GM12878 (cell line): Measurements from ENCODE around the gene ARL6IP5. TPM values are rescaled to one million over a fixed set of nuclear protein-coding genes. Genes with fewer than 3 reads are reported as not detected.

ENCODE experiments used
- ASH2L ChIP-seq: fragments of 300-600, 200-600 bp; sonication (generic); IDR thresholded peaks from 2 replicates; pipeline ENCODE4 v1.6.1; 2017; ENCODE audit warnings: low read depth, mild to moderate bottlenecking, borderline replicate concordance
- BHLHE40 ChIP-seq, 2 experiments: fragments of 450-650 bp in 1 of 2; IDR thresholded peaks; 2 replicates each; pipeline ENCODE4 v1.6.1; 2011 to 2017; ENCODE audit warnings: low read depth in 2 of 2, borderline replicate concordance in 1 of 2, improper control_type of control experiment in 1 of 2, low read length in 1 of 2, mild to moderate bottlenecking in 1 of 2
- FOS ChIP-seq: IDR thresholded peaks from 3 replicates; pipeline ENCODE4 v1.6.1; 2011; ENCODE audit warnings: borderline replicate concordance; ENCODE audit not compliant: insufficient read length; ENCODE audit errors: extremely low read depth
- RCOR1 ChIP-seq: conservative IDR thresholded peaks from 2 replicates; pipeline ENCODE4 v1.6.1; 2012; ENCODE audit warnings: low read depth, low read length, improper control_type of control experiment
- SKIL ChIP-seq: fragments of 450-650 bp; IDR thresholded peaks from 2 replicates; pipeline ENCODE4 v1.6.1; 2017; ENCODE audit warnings: mild to moderate bottlenecking, low read depth, inconsistent platforms; ENCODE audit not compliant: poor library complexity, severe bottlenecking
- SMARCA5 ChIP-seq: fragments of 450-650 bp; IDR thresholded peaks from 2 replicates; pipeline ENCODE4 v1.6.1; 2017; ENCODE audit warnings: mild to moderate bottlenecking
- STAT1 ChIP-seq: fragments of 450-650 bp; conservative IDR thresholded peaks from 2 replicates; pipeline ENCODE4 v1.6.1; 2014; ENCODE audit warnings: antibody characterized with exemption, mild to moderate bottlenecking
- SUZ12 ChIP-seq: fragments of 200-600 bp; sonication (generic); IDR thresholded peaks from one replicate; pipeline ENCODE4 v1.6.1; 2018; ENCODE audit warnings: antibody characterized with exemption, mild to moderate bottlenecking; ENCODE audit not compliant: unreplicated experiment
- TAF1 ChIP-seq: IDR thresholded peaks from 2 replicates; pipeline ENCODE4 v1.6.1; 2011; ENCODE audit warnings: mild to moderate bottlenecking, low read depth, low read length, borderline replicate concordance
- USF2 ChIP-seq: IDR thresholded peaks from 2 replicates; pipeline ENCODE4 v1.6.1; 2011; ENCODE audit warnings: low read depth, low read length, improper control_type of control experiment, borderline replicate concordance
- ZBTB4 ChIP-seq: fragments of 450-650 bp; formaldehyde crosslinking; IDR thresholded peaks from 2 replicates; pipeline ENCODE4 v1.4.0; 2022; ENCODE audit warnings: mild to moderate bottlenecking, moderate library complexity
- ZNF384 ChIP-seq: IDR thresholded peaks from 2 replicates; pipeline ENCODE4 v1.6.1; 2012; ENCODE audit warnings: low read depth, mild to moderate bottlenecking, low read length, improper control_type of control experiment, borderline replicate concordance
- polyA plus RNA-seq, 11 experiments: library from polyadenylated mRNA; depleted of rRNA in 4 of 11; unstranded in 6 of 11; stranded (reverse) in 5 of 11; fragments of >200 nt; fragmentation: Nextera tagmentation in 4 of 11; fragmentation: Illumina TruSeq in 1 of 11; extraction: Ambion mirVana in 4 of 11; extraction: Trizol in 1 of 11; gene quantifications; 1 replicate in 1 of 11; 2 replicates in 10 of 11; pipeline versions ENCODE4 v1.2.1 to v1.2.3, GENCODE V29; 2011 to 2016; ENCODE audit warnings: inconsistent platforms in 2 of 11, missing spikeins in 2 of 11, low read depth in 1 of 11
- total RNA-seq, 4 experiments: library from RNA; depleted of rRNA in 3 of 4; stranded (reverse); fragments of >200 nt in 3 of 4; fragmentation: Illumina TruSeq in 1 of 4; extraction: Trizol in 1 of 4; gene quantifications; 2 replicates each; pipeline versions ENCODE4 v1.2.1 to v1.2.3, GENCODE V29; 2013 to 2021
- TF ChIP-seq, protein P1 (sequence below): fragments of 450-650 bp; IDR thresholded peaks from 2 replicates; pipeline ENCODE4 v1.6.1; 2017; ENCODE audit warnings: mild to moderate bottlenecking, moderate library complexity
- TF ChIP-seq, protein P2 (sequence below): IDR thresholded peaks from 2 replicates; pipeline ENCODE4 v1.6.1; 2012; ENCODE audit warnings: low read depth, low read length, improper control_type of control experiment
- TF ChIP-seq, protein P3 (sequence below): fragments of 150-350 bp; IDR thresholded peaks from 2 replicates; pipeline ENCODE4 v1.6.1; 2014; ENCODE audit warnings: mild to moderate bottlenecking, low read depth, low read length

Gene ARL6IP5
- total and polyA plus RNA-seq, 10 of the 15 experiments (the other 5 are each of a cell fraction or from before 2014, with no cell fraction given) = 78.2 to 310 (median 148) TPM

- TF ChIP-seq SKIL (peak; percentile 70), BHLHE40 (IDR thresholded peaks at IDR 0.05; ENCODE audit: borderline replicate concordance in 1 of 2, low read depth in 2 of 2, low read length in 1 of 2) (peak in 1 of 2 experiments; percentile 66; a peak in 1 of 4 replicates), SUZ12 (no peak), ZNF384 (no peak; the same call in 1 of the 2 replicates), RCOR1 (0 out of 2 replicates have a peak, but pooled peaks have one; percentile 32), TAF1 (peak; percentile 72; the same call in 1 of the 2 replicates), ZBTB4 (CRISPR knock-in tag) (no peak), STAT1 (no peak), USF2 (no peak), FOS (no peak), ASH2L (no peak), SMARCA5 (no peak)
- TF ChIP-seq, protein P1, sequence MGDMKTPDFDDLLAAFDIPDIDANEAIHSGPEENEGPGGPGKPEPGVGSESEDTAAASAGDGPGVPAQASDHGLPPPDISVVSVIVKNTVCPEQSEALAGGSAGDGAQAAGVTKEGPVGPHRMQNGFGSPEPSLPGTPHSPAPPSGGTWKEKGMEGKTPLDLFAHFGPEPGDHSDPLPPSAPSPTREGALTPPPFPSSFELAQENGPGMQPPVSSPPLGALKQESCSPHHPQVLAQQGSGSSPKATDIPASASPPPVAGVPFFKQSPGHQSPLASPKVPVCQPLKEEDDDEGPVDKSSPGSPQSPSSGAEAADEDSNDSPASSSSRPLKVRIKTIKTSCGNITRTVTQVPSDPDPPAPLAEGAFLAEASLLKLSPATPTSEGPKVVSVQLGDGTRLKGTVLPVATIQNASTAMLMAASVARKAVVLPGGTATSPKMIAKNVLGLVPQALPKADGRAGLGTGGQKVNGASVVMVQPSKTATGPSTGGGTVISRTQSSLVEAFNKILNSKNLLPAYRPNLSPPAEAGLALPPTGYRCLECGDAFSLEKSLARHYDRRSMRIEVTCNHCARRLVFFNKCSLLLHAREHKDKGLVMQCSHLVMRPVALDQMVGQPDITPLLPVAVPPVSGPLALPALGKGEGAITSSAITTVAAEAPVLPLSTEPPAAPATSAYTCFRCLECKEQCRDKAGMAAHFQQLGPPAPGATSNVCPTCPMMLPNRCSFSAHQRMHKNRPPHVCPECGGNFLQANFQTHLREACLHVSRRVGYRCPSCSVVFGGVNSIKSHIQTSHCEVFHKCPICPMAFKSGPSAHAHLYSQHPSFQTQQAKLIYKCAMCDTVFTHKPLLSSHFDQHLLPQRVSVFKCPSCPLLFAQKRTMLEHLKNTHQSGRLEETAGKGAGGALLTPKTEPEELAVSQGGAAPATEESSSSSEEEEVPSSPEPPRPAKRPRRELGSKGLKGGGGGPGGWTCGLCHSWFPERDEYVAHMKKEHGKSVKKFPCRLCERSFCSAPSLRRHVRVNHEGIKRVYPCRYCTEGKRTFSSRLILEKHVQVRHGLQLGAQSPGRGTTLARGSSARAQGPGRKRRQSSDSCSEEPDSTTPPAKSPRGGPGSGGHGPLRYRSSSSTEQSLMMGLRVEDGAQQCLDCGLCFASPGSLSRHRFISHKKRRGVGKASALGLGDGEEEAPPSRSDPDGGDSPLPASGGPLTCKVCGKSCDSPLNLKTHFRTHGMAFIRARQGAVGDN = peak; percentile 81
- TF ChIP-seq, protein P2, sequence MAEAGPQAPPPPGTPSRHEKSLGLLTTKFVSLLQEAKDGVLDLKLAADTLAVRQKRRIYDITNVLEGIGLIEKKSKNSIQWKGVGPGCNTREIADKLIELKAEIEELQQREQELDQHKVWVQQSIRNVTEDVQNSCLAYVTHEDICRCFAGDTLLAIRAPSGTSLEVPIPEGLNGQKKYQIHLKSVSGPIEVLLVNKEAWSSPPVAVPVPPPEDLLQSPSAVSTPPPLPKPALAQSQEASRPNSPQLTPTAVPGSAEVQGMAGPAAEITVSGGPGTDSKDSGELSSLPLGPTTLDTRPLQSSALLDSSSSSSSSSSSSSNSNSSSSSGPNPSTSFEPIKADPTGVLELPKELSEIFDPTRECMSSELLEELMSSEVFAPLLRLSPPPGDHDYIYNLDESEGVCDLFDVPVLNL = no peak
- TF ChIP-seq, protein P3, sequence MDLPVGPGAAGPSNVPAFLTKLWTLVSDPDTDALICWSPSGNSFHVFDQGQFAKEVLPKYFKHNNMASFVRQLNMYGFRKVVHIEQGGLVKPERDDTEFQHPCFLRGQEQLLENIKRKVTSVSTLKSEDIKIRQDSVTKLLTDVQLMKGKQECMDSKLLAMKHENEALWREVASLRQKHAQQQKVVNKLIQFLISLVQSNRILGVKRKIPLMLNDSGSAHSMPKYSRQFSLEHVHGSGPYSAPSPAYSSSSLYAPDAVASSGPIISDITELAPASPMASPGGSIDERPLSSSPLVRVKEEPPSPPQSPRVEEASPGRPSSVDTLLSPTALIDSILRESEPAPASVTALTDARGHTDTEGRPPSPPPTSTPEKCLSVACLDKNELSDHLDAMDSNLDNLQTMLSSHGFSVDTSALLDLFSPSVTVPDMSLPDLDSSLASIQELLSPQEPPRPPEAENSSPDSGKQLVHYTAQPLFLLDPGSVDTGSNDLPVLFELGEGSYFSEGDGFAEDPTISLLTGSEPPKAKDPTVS = no peak
Measured at GRCh38 chr3:69082805-69083204, 1.9 kb upstream of the ARL6IP5 start (continued).
